Fibroblast of lung (primary cell): ENCODE data around the gene SIPA1L3.

Source experiments
- EZH2 ChIP-seq: IDR thresholded peaks from 2 replicates; pipeline ENCODE4 v1.5.1; 2012; ENCODE audit warnings: low read length, control low read depth, mild to moderate bottlenecking; ENCODE audit errors: missing control alignments
- TF ChIP-seq, protein P1 (sequence below), 2 donors: IDR thresholded peaks in 1 of 2; conservative IDR thresholded peaks in 1 of 2; 1 replicate in 1 of 2; 2 replicates in 1 of 2; pipeline ENCODE4 v1.5.1; 2011 to 2012; ENCODE audit warnings: low read length in 2 of 2, control low read depth in 1 of 2, inconsistent platforms in 1 of 2, low read depth in 1 of 2, mild to moderate bottlenecking in 1 of 2

DNA sequence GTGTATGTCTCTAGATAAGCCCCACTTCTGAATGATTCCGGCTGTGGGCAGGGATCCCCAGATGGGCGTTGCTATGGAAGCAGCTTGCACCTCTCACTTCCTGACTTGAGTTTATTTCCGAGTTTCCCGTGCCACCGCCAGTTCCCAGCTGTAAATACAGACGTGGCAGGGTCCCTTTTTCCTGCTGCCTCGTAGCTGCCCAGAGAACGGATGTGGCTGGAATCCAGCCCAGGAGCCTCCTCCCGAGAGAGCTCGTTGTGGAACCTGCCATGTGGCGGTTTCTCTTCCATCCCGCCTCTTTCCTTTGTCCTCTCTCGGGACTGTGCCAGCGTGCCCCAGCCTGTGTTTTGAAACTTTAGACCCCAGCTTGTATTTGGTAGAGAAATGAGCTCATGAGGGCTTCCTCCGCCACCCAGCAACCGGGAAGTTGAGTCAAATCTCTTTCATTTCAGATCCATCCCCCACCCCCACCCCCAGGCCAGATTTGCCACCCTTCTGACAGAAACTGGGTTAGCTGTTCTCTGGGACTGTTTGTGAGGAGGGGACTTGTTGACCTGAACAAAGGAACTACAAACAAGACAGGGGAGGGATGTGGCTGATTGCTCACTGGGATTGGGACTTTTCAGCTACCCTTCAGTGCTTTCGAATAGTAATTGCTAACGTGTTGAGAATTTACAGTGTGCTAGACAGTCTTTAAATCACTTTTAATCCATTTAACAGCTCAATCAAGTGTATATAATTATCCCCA is 96.6 kb downstream of the SIPA1L3 start:
- TF ChIP-seq, protein P1, sequence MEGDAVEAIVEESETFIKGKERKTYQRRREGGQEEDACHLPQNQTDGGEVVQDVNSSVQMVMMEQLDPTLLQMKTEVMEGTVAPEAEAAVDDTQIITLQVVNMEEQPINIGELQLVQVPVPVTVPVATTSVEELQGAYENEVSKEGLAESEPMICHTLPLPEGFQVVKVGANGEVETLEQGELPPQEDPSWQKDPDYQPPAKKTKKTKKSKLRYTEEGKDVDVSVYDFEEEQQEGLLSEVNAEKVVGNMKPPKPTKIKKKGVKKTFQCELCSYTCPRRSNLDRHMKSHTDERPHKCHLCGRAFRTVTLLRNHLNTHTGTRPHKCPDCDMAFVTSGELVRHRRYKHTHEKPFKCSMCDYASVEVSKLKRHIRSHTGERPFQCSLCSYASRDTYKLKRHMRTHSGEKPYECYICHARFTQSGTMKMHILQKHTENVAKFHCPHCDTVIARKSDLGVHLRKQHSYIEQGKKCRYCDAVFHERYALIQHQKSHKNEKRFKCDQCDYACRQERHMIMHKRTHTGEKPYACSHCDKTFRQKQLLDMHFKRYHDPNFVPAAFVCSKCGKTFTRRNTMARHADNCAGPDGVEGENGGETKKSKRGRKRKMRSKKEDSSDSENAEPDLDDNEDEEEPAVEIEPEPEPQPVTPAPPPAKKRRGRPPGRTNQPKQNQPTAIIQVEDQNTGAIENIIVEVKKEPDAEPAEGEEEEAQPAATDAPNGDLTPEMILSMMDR (conservative IDR thresholded peaks at IDR 0.05 in 1 of 2, IDR thresholded peaks at IDR 0.05 in 1 of 2; ENCODE audit: low read depth in 1 of 2, low read length in 2 of 2): no peak
- TF ChIP-seq EZH2: no peak
